Neural cell (in vitro differentiated cells): Measurements from ENCODE around the gene SLC35E4. TPM values are rescaled to one million over a fixed set of nuclear protein-coding genes. Genes with fewer than 3 reads are reported as not detected.

Experiments used
- H2AFZ ChIP-seq: fragments of 200-600, 300-800 bp; sonication (generic), shearing (Covaris generic); 2 replicates; pipeline ENCODE4 v1.6.0; 2014; ENCODE audit warnings: low read depth, mild to moderate bottlenecking, antibody characterized with exemption, low read length, moderate library complexity
- H3F3A ChIP-seq: fragments of 200-600 bp; shearing (Covaris generic); 2 replicates; pipeline ENCODE4 v1.6.1; 2016; ENCODE audit warnings: mild to moderate bottlenecking, moderate library complexity, mixed read lengths, antibody characterized with exemption, low read length; ENCODE audit not compliant: insufficient read depth, poor library complexity, severe bottlenecking
- H3K27ac ChIP-seq: fragments of 200-600, 300-800 bp; sonication (generic), shearing (Covaris generic); 2 replicates; pipeline ENCODE4 v1.5.1; 2014; ENCODE audit warnings: mild to moderate bottlenecking, low read length, moderate library complexity
- H3K27me3 ChIP-seq: fragments of 300-800, 200-600 bp; sonication (generic), shearing (Covaris generic); 2 replicates; pipeline ENCODE4 v1.6.0; 2014; ENCODE audit warnings: mild to moderate bottlenecking, low read depth, low read length, moderate library complexity; ENCODE audit not compliant: insufficient read depth
- H3K36me3 ChIP-seq: fragments of 300-800, 200-600 bp; sonication (generic), shearing (Covaris generic); 2 replicates; pipeline ENCODE4 v1.5.1; 2014; ENCODE audit warnings: mild to moderate bottlenecking, antibody characterized with exemption, low read length, moderate library complexity; ENCODE audit not compliant: insufficient read depth
- H3K4me2 ChIP-seq: fragments of 300-800, 200-600 bp; sonication (generic), shearing (Covaris generic); 2 replicates; pipeline ENCODE4 v1.6.0; 2014; ENCODE audit warnings: mild to moderate bottlenecking, low read length
- H3K4me3 ChIP-seq: fragments of 300-800, 200-600 bp; sonication (generic), shearing (Covaris generic); 2 replicates; pipeline ENCODE4 v1.5.1; 2014; ENCODE audit warnings: mild to moderate bottlenecking, low read length, moderate library complexity
- H3K79me2 ChIP-seq: fragments of 200-600 bp; shearing (Covaris generic); replicated peaks from 2 replicates; pipeline ENCODE4 v1.6.0; 2014; ENCODE audit warnings: mild to moderate bottlenecking, low read length, moderate library complexity; ENCODE audit not compliant: insufficient read depth
- H3K9ac ChIP-seq: fragments of 300-800, 200-600 bp; sonication (generic), shearing (Covaris generic); 2 replicates; pipeline ENCODE4 v1.6.1; 2016; ENCODE audit warnings: mild to moderate bottlenecking, low read length, mixed read lengths
- H3K9me2 ChIP-seq: fragments of 200-600 bp; shearing (Covaris generic); 2 replicates; pipeline ENCODE4 v1.6.1; 2016; ENCODE audit warnings: mild to moderate bottlenecking, low read length, mixed read lengths; ENCODE audit not compliant: insufficient read depth
- H3K9me3 ChIP-seq: fragments of 200-600, 300-800 bp; sonication (generic), shearing (Covaris generic); 2 replicates; pipeline ENCODE4 v1.6.1; 2016; ENCODE audit warnings: mild to moderate bottlenecking, mixed run types, low read length, moderate library complexity, mixed read lengths
- H4K20me1 ChIP-seq: fragments of 200-600 bp; shearing (Covaris generic); 2 replicates; pipeline ENCODE4 v1.6.1; 2016; ENCODE audit warnings: mild to moderate bottlenecking, mixed run types; ENCODE audit not compliant: insufficient read depth
- CTCF ChIP-seq: fragments of 450-650 bp; IDR thresholded peaks from 2 replicates; pipeline ENCODE4 v1.5.1; 2014; ENCODE audit warnings: antibody characterized with exemption, mild to moderate bottlenecking, moderate library complexity; ENCODE audit not compliant: poor library complexity, severe bottlenecking
- EP300 ChIP-seq: fragments of 450-650 bp; conservative IDR thresholded peaks from 2 replicates; pipeline ENCODE4 v1.6.1; 2014; ENCODE audit warnings: antibody characterized with exemption, mild to moderate bottlenecking, moderate library complexity; ENCODE audit not compliant: poor library complexity, severe bottlenecking
- EZH2 ChIP-seq: fragments of 200-600, 300-800 bp; shearing (Covaris generic), sonication (generic); IDR thresholded peaks from 2 replicates; pipeline ENCODE4 v1.6.1; 2014; ENCODE audit warnings: antibody characterized with exemption, low read length, borderline replicate concordance, mild to moderate bottlenecking; ENCODE audit not compliant: insufficient read depth, poor library complexity, severe bottlenecking
- MXI1 ChIP-seq: fragments of 450-650 bp; conservative IDR thresholded peaks from 2 replicates; pipeline ENCODE4 v1.6.1; 2014; ENCODE audit warnings: antibody characterized with exemption, mild to moderate bottlenecking; ENCODE audit not compliant: poor library complexity, severe bottlenecking
- POLR2AphosphoS5 ChIP-seq: IDR thresholded peaks from 2 replicates; pipeline ENCODE4 v1.6.1; 2012
- RAD21 ChIP-seq: fragments of 450-650 bp; conservative IDR thresholded peaks from 2 replicates; pipeline ENCODE4 v1.6.1; 2014; ENCODE audit warnings: antibody characterized with exemption, mild to moderate bottlenecking, moderate library complexity
- REST ChIP-seq: IDR thresholded peaks from 2 replicates; pipeline ENCODE4 v1.6.1; 2012; ENCODE audit warnings: borderline replicate concordance
- SMC3 ChIP-seq: fragments of 450-650 bp; conservative IDR thresholded peaks from 2 replicates; pipeline ENCODE4 v1.6.1; 2014; ENCODE audit warnings: antibody characterized with exemption, mild to moderate bottlenecking, moderate library complexity; ENCODE audit not compliant: poor library complexity
- TAF1 ChIP-seq: IDR thresholded peaks from 2 replicates; pipeline ENCODE4 v1.6.1; 2012; ENCODE audit warnings: low read depth
- polyA plus RNA-seq: library from polyadenylated mRNA; depleted of rRNA; stranded (reverse); fragments of >200 nt; gene quantifications from 2 replicates; pipeline ENCODE4 v1.2.3, GENCODE V29; 2014

SLC35E4 gene
- polyA plus RNA-seq, 1 donor from 2014 or later: 5.5 TPM

GRCh38 chr22:30647536-30647935, 12.0 kb downstream of the SLC35E4 start:
- Histone ChIP-seq H3K79me2 (no peaks in the 10 kb centered on the region), H4K20me1 (no peaks in the 10 kb centered on the region), H3K36me3 (no peaks in the 10 kb centered on the region), H3K27ac (no peak overlapping the region), H3F3A (no peaks in the 10 kb centered on the region), H2AFZ (no peak overlapping the region), H3K9me3 (no peaks in the 10 kb centered on the region), H3K4me2 (no peak overlapping the region), H3K9me2 (no peaks in the 10 kb centered on the region), H3K9ac (no peak overlapping the region), H3K4me3 (no peak overlapping the region), H3K27me3 (no peaks in the 10 kb centered on the region)
- no peak for TF ChIP-seq CTCF
- TF ChIP-seq RAD21: no peak
- no peak for TF ChIP-seq SMC3
- TF ChIP-seq EP300: no peak
- no peak for TF ChIP-seq EZH2
- no peak for TF ChIP-seq REST
- TF ChIP-seq MXI1: no peak
- no peak for TF ChIP-seq POLR2AphosphoS5
- no peak for TF ChIP-seq TAF1

- Histone ChIP-seq H3K9me2 (no peaks in the 10 kb centered on the region), H3K9me3 (no peaks in the 10 kb centered on the region), H4K20me1 (no peaks in the 10 kb centered on the region), H3K4me2 (no peak overlapping the region), H3K27ac (no peak overlapping the region), H3K4me3 (no peak overlapping the region), H3F3A (no peaks in the 10 kb centered on the region), H3K79me2 (no peaks in the 10 kb centered on the region), H3K27me3 (no peaks in the 10 kb centered on the region), H3K9ac (no peak overlapping the region), H2AFZ (no peak overlapping the region), H3K36me3 (no peaks in the 10 kb centered on the region)
- no peak for TF ChIP-seq RAD21
- no peak for TF ChIP-seq SMC3
- no peak for TF ChIP-seq REST
- no peak for TF ChIP-seq POLR2AphosphoS5
- no peak for TF ChIP-seq CTCF
- no peak for TF ChIP-seq EZH2
- no peak for TF ChIP-seq TAF1
- no peak for TF ChIP-seq MXI1
- TF ChIP-seq EP300: no peak
These were observed 13.2 kb downstream of the SLC35E4 start for GRCh38 chr22:30648825-30649224.
